A549 (cell line): ENCODE data around the gene SMAD6. TPM values are rescaled to one million over a fixed set of nuclear protein-coding genes. Genes with fewer than 3 reads are reported as not detected.

Experiments used
- ATAC-seq, 2 experiments: fragments of 200-7000 bp in 1 of 2; fragments of >200 bp in 1 of 2; cut with Nextera tagmentation in 1 of 2; cut with Tn5 transposase in 1 of 2; 3 replicates each; pipeline versions ENCODE4 v1.8.0 to v1.9.1; 2018 to 2020; ENCODE audit warnings: mild to moderate bottlenecking in 1 of 2, moderate library complexity in 1 of 2
- CTCF ChIA-PET: fragments of 300-600 bp; sonication (Branson Sonifier 250); formaldehyde crosslinking; extraction: SDS; loops from one replicate; lab custom pipeline; 2021; ENCODE audit warnings: antibody characterized with exemption, inconsistent platforms; lab: Yijun Ruan, JAX
- POLR2A ChIA-PET: fragments of 350-600 bp; formaldehyde crosslinking; extraction: SDS; loops from one replicate; lab custom pipeline; 2021; ENCODE audit warnings: antibody characterized with exemption, inconsistent platforms; lab: Yijun Ruan, JAX
- DNase-seq, 2 experiments: peaks; one replicate each; pipeline versions ENCODE4 v3.0.0 to v3.0.0-alpha.2; 2011 to 2016; ENCODE audit warnings: low read depth in 1 of 2, low spot score in 1 of 2
- FAIRE-seq: peaks from 2 replicates; lab custom pipeline; 2011; peaks lifted over from hg19 to GRCh38; lab: Jason Lieb, UNC
- H3K27ac ChIP-seq, 2 experiments: fragments of >200 bp; sonication (Bioruptor Twin); formaldehyde crosslinking; 3 replicates each; pipeline ENCODE4 v1.5.1; 2016 to 2017
- H3K4me1 ChIP-seq: fragments of >200 bp; sonication (Bioruptor Twin); formaldehyde crosslinking; 3 replicates; pipeline ENCODE4 v1.6.1; 2016
- H3K4me2 ChIP-seq: fragments of >200 bp; sonication (Bioruptor Twin); formaldehyde crosslinking; 3 replicates; pipeline ENCODE4 v1.6.1; 2016
- H3K4me3 ChIP-seq: fragments of >200 bp; sonication (Bioruptor Twin); formaldehyde crosslinking; 3 replicates; pipeline ENCODE4 v1.5.1; 2016
- H3K9me3 ChIP-seq: fragments of >200 bp; sonication (Bioruptor Twin); formaldehyde crosslinking; 3 replicates; pipeline ENCODE4 v1.6.1; 2016
- CBX8 ChIP-seq: fragments of 200-600 bp; sonication (generic); IDR thresholded peaks from 2 replicates; pipeline ENCODE4 v1.6.1; 2016
- CEBPB ChIP-seq, 2 experiments: fragments of >200 bp in 1 of 2; sonication (Bioruptor Twin) in 1 of 2; formaldehyde crosslinking in 1 of 2; IDR thresholded peaks; 2 replicates each; pipeline ENCODE4 v1.6.1; 2012 to 2016
- EHF ChIP-seq: fragments of 250-450 bp; sonication (Bioruptor Pico); IDR thresholded peaks from 2 replicates; pipeline ENCODE4 v1.5.0; 2020; ENCODE audit warnings: mild to moderate bottlenecking
- EHMT2 ChIP-seq: fragments of 200-600 bp; sonication (generic); IDR thresholded peaks from 2 replicates; pipeline ENCODE4 v1.6.1; 2016; ENCODE audit warnings: antibody characterized with exemption, low read depth, mild to moderate bottlenecking, moderate library complexity
- ELK1 ChIP-seq: fragments of 150-350 bp; IDR thresholded peaks from 2 replicates; pipeline ENCODE4 v1.6.1; 2014; ENCODE audit warnings: low read depth, mild to moderate bottlenecking, low read length
- EP300 ChIP-seq, 2 experiments: fragments of >200 bp; sonication (Bioruptor Twin); formaldehyde crosslinking; IDR thresholded peaks; 2 replicates in 1 of 2; 3 replicates in 1 of 2; pipeline ENCODE4 v1.6.1; 2016 to 2017
- HES2 ChIP-seq: fragments of >200 bp; sonication (Bioruptor Twin); formaldehyde crosslinking; IDR thresholded peaks from 2 replicates; pipeline ENCODE4 v1.6.1; 2016
- HMGXB4 ChIP-seq: fragments of 250-450 bp; sonication (Bioruptor Pico); IDR thresholded peaks from 2 replicates; pipeline ENCODE4 v1.5.0; 2021; ENCODE audit warnings: mild to moderate bottlenecking, moderate library complexity, borderline replicate concordance
- HOXB5 ChIP-seq: fragments of 250-450 bp; sonication (Bioruptor Pico); IDR thresholded peaks from 2 replicates; pipeline ENCODE4 v1.5.0; 2020; ENCODE audit warnings: mild to moderate bottlenecking, moderate library complexity
- KDM1A ChIP-seq: fragments of 200-600 bp; sonication (generic); IDR thresholded peaks from 2 replicates; pipeline ENCODE4 v1.6.1; 2016; ENCODE audit warnings: low read depth, mild to moderate bottlenecking
- MAFK ChIP-seq: fragments of 450-650 bp; IDR thresholded peaks from 2 replicates; pipeline ENCODE4 v1.6.1; 2014; ENCODE audit not compliant: partially characterized antibody
- NFE2L2 ChIP-seq: fragments of 150-350 bp; conservative IDR thresholded peaks from 2 replicates; pipeline ENCODE4 v1.6.1; 2014; ENCODE audit warnings: low read length
- PBX3 ChIP-seq: IDR thresholded peaks from 2 replicates; pipeline ENCODE4 v1.6.1; 2012
- POLR2A ChIP-seq: IDR thresholded peaks from 2 replicates; pipeline ENCODE4 v1.6.1; 2012; ENCODE audit warnings: mild to moderate bottlenecking, low read length
- POLR2AphosphoS2 ChIP-seq: conservative IDR thresholded peaks from 2 replicates; pipeline ENCODE4 v1.6.1; 2012; ENCODE audit warnings: low read length, improper control_type of control experiment, inconsistent platforms
- RAD21 ChIP-seq, 2 experiments: fragments of >200 bp in 1 of 2; sonication (Bioruptor Twin) in 1 of 2; formaldehyde crosslinking in 1 of 2; IDR thresholded peaks in 1 of 2; conservative IDR thresholded peaks in 1 of 2; 2 replicates in 1 of 2; 3 replicates in 1 of 2; pipeline ENCODE4 v1.6.1; 2012 to 2018; ENCODE audit warnings: inconsistent platforms in 1 of 2
- RARB ChIP-seq: fragments of 250-450 bp; sonication (Bioruptor Pico); IDR thresholded peaks from 2 replicates; pipeline ENCODE4 v1.8.0; 2021; ENCODE audit warnings: mild to moderate bottlenecking, moderate library complexity
- RFX5 ChIP-seq: fragments of 450-650 bp; IDR thresholded peaks from 2 replicates; pipeline ENCODE4 v1.7.1; 2014; ENCODE audit warnings: antibody characterized with exemption, mild to moderate bottlenecking, moderate library complexity
- RNF2 ChIP-seq: fragments of 200-600 bp; sonication (generic); IDR thresholded peaks from 2 replicates; pipeline ENCODE4 v1.6.1; 2016; ENCODE audit warnings: low read depth, mild to moderate bottlenecking, antibody characterized with exemption, moderate library complexity, borderline replicate concordance
- TP53 ChIP-seq: fragments of 250-450 bp; sonication (Bioruptor Pico); IDR thresholded peaks from 2 replicates; pipeline ENCODE4 v1.5.0; 2021; ENCODE audit warnings: mild to moderate bottlenecking, moderate library complexity
- ZC3H11A ChIP-seq: fragments of 450-650 bp; IDR thresholded peaks from 2 replicates; pipeline ENCODE4 v1.6.1; 2014; ENCODE audit warnings: antibody characterized with exemption, mild to moderate bottlenecking
- ZSCAN20 ChIP-seq: fragments of 250-450 bp; sonication (Bioruptor Pico); IDR thresholded peaks from 2 replicates; pipeline ENCODE4 v1.8.0; 2022; ENCODE audit warnings: mild to moderate bottlenecking, moderate library complexity
- WGBS: methylation state at CpG from one replicate; pipeline ENCODE4 v1.1.6; 2017; ENCODE audit errors: missing lambda C conversion rate; 5-methylcytosine and 5-hydroxymethylcytosine counted together
- polyA plus RNA-seq, 4 experiments: library from polyadenylated mRNA; depleted of rRNA in 3 of 4; stranded (reverse); fragments of >200 nt; fragmentation: RNase III in 1 of 4; extraction: RNeasy Plus Mini Kit Qiagen cat#74134 plus additional on column Dnase treatment in 1 of 4; gene quantifications; 2 replicates in 3 of 4; 3 replicates in 1 of 4; pipeline ENCODE4 v1.2.3, GENCODE V29; 2011 to 2017

The SMAD6 gene
- polyA plus RNA-seq, 2 of the 4 experiments (the other 2 are of a cell fraction), result 9.6 to 46.6 TPM

- H3K4me2 ChIP-seq, result no peak overlapping the region
- ChIA-PET POLR2A (no interaction called here), CTCF (no interaction called here)
- ATAC-seq, result no peak
- H3K4me1 ChIP-seq, result peaks cover 14% of the 10 kb centered on the region
- no peak for FAIRE-seq
- TF ChIP-seq RFX5 (no peak), POLR2A (no peak), MAFK (no peak), NFE2L2 (no peak), PBX3 (no peak), EHF (no peak), RARB (CRISPR knock-in tag) (no peak), EP300 (IDR thresholded peaks at IDR 0.05) (no peak), TP53 (CRISPR knock-in tag) (no peak), ZC3H11A (no peak), HMGXB4 (no peak), HOXB5 (CRISPR knock-in tag) (no peak), POLR2AphosphoS2 (no peak), KDM1A (no peak), RNF2 (no peak)
- H3K27ac ChIP-seq, result no peak overlapping the region
- no peak for DNase-seq
- WGBS, result 86% methylated on average over 3 of the region's 3 CpGs
- H3K4me3 ChIP-seq, result no peak overlapping the region
- no peaks in the 10 kb centered on the region for H3K9me3 ChIP-seq
Observed at GRCh38 chr15:66652806-66653205, 49.2 kb upstream of the SMAD6 start.

- Histone ChIP-seq H3K27ac (no peak overlapping the region), H3K4me1 (peaks cover 14% of the 10 kb centered on the region), H3K4me3 (no peak overlapping the region), H3K4me2 (no peak overlapping the region), H3K9me3 (no peaks in the 10 kb centered on the region)
- ChIA-PET CTCF (no interaction called here), POLR2A (no interaction called here)
- DNase-seq (no peak), ATAC-seq (no peak), FAIRE-seq (no peak)
- WGBS, result 89% methylated on average over 6 of the region's 6 CpGs
- no peak for TF ChIP-seq EHMT2
- no peak for TF ChIP-seq HOXB5 (CRISPR knock-in tag)
Observed at GRCh38 chr15:66653398-66653797, 48.6 kb upstream of the SMAD6 start.

- FAIRE-seq, result no peak
- ATAC-seq, result no peak
- Histone ChIP-seq H3K4me3 (no peak overlapping the region), H3K9me3 (no peaks in the 10 kb centered on the region), H3K27ac (no peak overlapping the region), H3K4me2 (no peak overlapping the region), H3K4me1 (peaks cover 14% of the 10 kb centered on the region)
- ChIA-PET CTCF (no interaction called here), POLR2A (no interaction called here)
- no peak for DNase-seq
- TF ChIP-seq CBX8 (no peak), RAD21 (conservative IDR thresholded peaks at IDR 0.05 in 1 of 2, IDR thresholded peaks at IDR 0.05 in 1 of 2) (no peak), TP53 (CRISPR knock-in tag) (no peak)
- 90% methylated on average over 13 of the region's 13 CpGs for WGBS
Observed at GRCh38 chr15:66653852-66654251, 48.2 kb upstream of the SMAD6 start.

GRCh38 chr15:66654361-66654738 lies 47.7 kb upstream of the SMAD6 start:
- peaks cover 14% of the 10 kb centered on the region for H3K4me1 ChIP-seq
- ATAC-seq, result no peak
- H3K9me3 ChIP-seq, result no peaks in the 10 kb centered on the region
- no peak for DNase-seq
- H3K4me3 ChIP-seq, result no peak overlapping the region
- no peak for FAIRE-seq
- TF ChIP-seq ELK1, result no peak
- no peak for TF ChIP-seq HES2
- no peak for TF ChIP-seq CBX8
- TF ChIP-seq CEBPB (IDR thresholded peaks at IDR 0.05), result no peak
- TF ChIP-seq POLR2AphosphoS2, result no peak
- no peak for TF ChIP-seq ZSCAN20
- no peak overlapping the region for H3K4me2 ChIP-seq
- WGBS, result 71% methylated on average over 12 of the region's 12 CpGs
- CTCF ChIA-PET, result no interaction called here
- no peak overlapping the region for H3K27ac ChIP-seq
- POLR2A ChIA-PET, result no interaction called here
